ENCODE data around the gene C22orf23. TPM values are rescaled to one million over a fixed set of nuclear protein-coding genes. Genes with fewer than 3 reads are reported as not detected.

C22orf23 gene
- 0.12 and 0.18 TPM in 2 replicates for polyA plus RNA-seq (2013)

GRCh38 chr22:37953437-37954179 lies at the start of gene C22orf23, which contains the start of gene POLR2F:
Gene C22orf23 (minus strand): TSS chr22:37953601. CDS start chr22:37953149, 452 bp downstream.
Gene POLR2F (plus strand): TSS chr22:37953699. CDS start chr22:37953788, 89 bp downstream.
- Histone ChIP-seq H3K4me1 (ENCODE audit: control insufficient read depth in 1 of 2, insufficient read depth in 2 of 2, low read length in 2 of 2) (peaks cover 9 to 17% of the 10 kb centered on the region in 2 experiments), H4K12ac (ENCODE audit: low read depth, low read length) (peak within 1 kb of the TSS; percentile 96)
- no CpG with 5 or more reads among the region's 52 CpGs for WGBS (ENCODE audit: extremely low coverage, insufficient coverage, insufficient read length)

GRCh38 chr22:37999640-38000272 lies 46.4 kb upstream of the C22orf23 start:
- no peak overlapping the region for H3K14ac ChIP-seq (ENCODE audit: low read length)
- no peak overlapping the region for H4K8ac ChIP-seq (ENCODE audit: low read depth, low read length)
- no peaks in the 10 kb centered on the region for H3K36me3 ChIP-seq (ENCODE audit: control insufficient read depth in 1 of 2, insufficient read depth in 2 of 2, low read length in 2 of 2)
- no peak overlapping the region for H3K4me2 ChIP-seq (ENCODE audit: low read length)
- H3K23ac ChIP-seq (ENCODE audit: low read length), result no peak overlapping the region
- no peak overlapping the region for H2BK120ac ChIP-seq (ENCODE audit: insufficient read depth, low read length, poor library complexity)
- peak; percentile 27 to 47 for DNase-seq
- no peak overlapping the region for H3K9ac ChIP-seq (ENCODE audit: low read length)
- no peak overlapping the region for H3K4me3 ChIP-seq (ENCODE audit: low read depth, low read length)
- H2BK12ac ChIP-seq (ENCODE audit: low read length), result no peak overlapping the region
- H3K4ac ChIP-seq (ENCODE audit: low read depth, low read length), result no peak overlapping the region
- no peak overlapping the region for H4K91ac ChIP-seq (ENCODE audit: low read depth, low read length)
- no peaks in the 10 kb centered on the region for H3K9me3 ChIP-seq (ENCODE audit: insufficient read depth, low read depth, low read length)
- no peaks in the 10 kb centered on the region for H3K27me3 ChIP-seq (ENCODE audit: insufficient read depth, low read length)
- no peak overlapping the region for H2AFZ ChIP-seq (ENCODE audit: insufficient read depth, low read length, poor library complexity)
- H3K18ac ChIP-seq (ENCODE audit: low read length), result no peak overlapping the region
- WGBS (ENCODE audit: extremely low coverage, insufficient coverage, insufficient read length), result no CpG with 5 or more reads among the region's 16 CpGs
- H3K79me1 ChIP-seq (ENCODE audit: low read length), result no peaks in the 10 kb centered on the region
- H3K4me1 ChIP-seq (ENCODE audit: control insufficient read depth in 1 of 2, insufficient read depth in 2 of 2, low read length in 2 of 2), result no peaks in the 10 kb centered on the region
- no peak overlapping the region for H3K27ac ChIP-seq (ENCODE audit: low read depth, low read length)
- no peak overlapping the region for H4K12ac ChIP-seq (ENCODE audit: low read depth, low read length)
- no peak overlapping the region for H2BK5ac ChIP-seq (ENCODE audit: low read depth, low read length, poor library complexity)
- H2AK5ac ChIP-seq (ENCODE audit: low read length), result no peak overlapping the region
- no peaks in the 10 kb centered on the region for H3K79me2 ChIP-seq (ENCODE audit: control insufficient read depth, insufficient read depth, low read length, poor library complexity)

More at GRCh38 chr22:37953437-37954179, at the start of gene C22orf23, which contains the start of gene POLR2F:
- Histone ChIP-seq H3K14ac (ENCODE audit: low read length) (peak within 1 kb of the TSS; percentile 99), H2AFZ (ENCODE audit: insufficient read depth, low read length, poor library complexity) (peak within 1 kb of the TSS; percentile 100), H3K18ac (ENCODE audit: low read length) (peak within 1 kb of the TSS; percentile 99), H3K9me3 (ENCODE audit: insufficient read depth, low read depth, low read length) (no peaks in the 10 kb centered on the region), H3K36me3 (ENCODE audit: control insufficient read depth in 1 of 2, insufficient read depth in 2 of 2, low read length in 2 of 2) (peaks cover 8 to 15% of the 10 kb centered on the region in 2 experiments), H3K27me3 (ENCODE audit: insufficient read depth, low read length) (no peaks in the 10 kb centered on the region), H2BK120ac (ENCODE audit: insufficient read depth, low read length, poor library complexity) (peak within 1 kb of the TSS; percentile 72), H4K8ac (ENCODE audit: low read depth, low read length) (peak within 1 kb of the TSS; percentile 100), H2AK5ac (ENCODE audit: low read length) (peak within 1 kb of the TSS; percentile 93), H3K9ac (ENCODE audit: low read length) (peak within 1 kb of the TSS; percentile 96), H3K4me2 (ENCODE audit: low read length) (peak within 1 kb of the TSS; percentile 84), H3K4me3 (ENCODE audit: low read depth, low read length) (peak within 1 kb of the TSS; percentile 95), H3K79me2 (ENCODE audit: control insufficient read depth, insufficient read depth, low read length, poor library complexity) (peaks cover 8% of the 10 kb centered on the region), H2BK12ac (ENCODE audit: low read length) (peak within 1 kb of the TSS; percentile 11), H2BK5ac (ENCODE audit: low read depth, low read length, poor library complexity) (peak within 1 kb of the TSS; percentile 81), H4K91ac (ENCODE audit: low read depth, low read length) (peak within 1 kb of the TSS; percentile 80), H3K79me1 (ENCODE audit: low read length) (peaks cover 5% of the 10 kb centered on the region), H3K4ac (ENCODE audit: low read depth, low read length) (peak within 1 kb of the TSS; percentile 96), H3K23ac (ENCODE audit: low read length) (no peak within 1 kb of the TSS), H3K27ac (ENCODE audit: low read depth, low read length) (no peak within 1 kb of the TSS)
- peak; percentile 99 to 100 for DNase-seq

GRCh38 chr22:37999236-37999635 lies 45.8 kb upstream of the C22orf23 start:
- H3K4me1 ChIP-seq (ENCODE audit: control insufficient read depth in 1 of 2, insufficient read depth in 2 of 2, low read length in 2 of 2), result no peaks in the 10 kb centered on the region
- H2BK5ac ChIP-seq (ENCODE audit: low read depth, low read length, poor library complexity), result no peak overlapping the region
- no peak overlapping the region for H3K23ac ChIP-seq (ENCODE audit: low read length)
- no peak overlapping the region for H2BK12ac ChIP-seq (ENCODE audit: low read length)
- no peaks in the 10 kb centered on the region for H3K36me3 ChIP-seq (ENCODE audit: control insufficient read depth in 1 of 2, insufficient read depth in 2 of 2, low read length in 2 of 2)
- no peak overlapping the region for H4K12ac ChIP-seq (ENCODE audit: low read depth, low read length)
- no peaks in the 10 kb centered on the region for H3K27me3 ChIP-seq (ENCODE audit: insufficient read depth, low read length)
- H3K4me2 ChIP-seq (ENCODE audit: low read length), result no peak overlapping the region
- no peak overlapping the region for H3K9ac ChIP-seq (ENCODE audit: low read length)
- H3K79me1 ChIP-seq (ENCODE audit: low read length), result no peaks in the 10 kb centered on the region
- no peak overlapping the region for H4K91ac ChIP-seq (ENCODE audit: low read depth, low read length)
- no peak overlapping the region for H2BK120ac ChIP-seq (ENCODE audit: insufficient read depth, low read length, poor library complexity)
- H2AFZ ChIP-seq (ENCODE audit: insufficient read depth, low read length, poor library complexity), result no peak overlapping the region
- H4K8ac ChIP-seq (ENCODE audit: low read depth, low read length), result no peak overlapping the region
- H3K4ac ChIP-seq (ENCODE audit: low read depth, low read length), result no peak overlapping the region
- H3K18ac ChIP-seq (ENCODE audit: low read length), result no peak overlapping the region
- no peak for DNase-seq
- no peaks in the 10 kb centered on the region for H3K9me3 ChIP-seq (ENCODE audit: insufficient read depth, low read depth, low read length)
- H3K4me3 ChIP-seq (ENCODE audit: low read depth, low read length), result no peak overlapping the region
- no peak overlapping the region for H2AK5ac ChIP-seq (ENCODE audit: low read length)
- WGBS (ENCODE audit: extremely low coverage, insufficient coverage, insufficient read length), result no CpG with 5 or more reads among the region's 10 CpGs
- no peaks in the 10 kb centered on the region for H3K79me2 ChIP-seq (ENCODE audit: control insufficient read depth, insufficient read depth, low read length, poor library complexity)
- H3K27ac ChIP-seq (ENCODE audit: low read depth, low read length), result no peak overlapping the region
- no peak overlapping the region for H3K14ac ChIP-seq (ENCODE audit: low read length)

- H2BK120ac ChIP-seq (ENCODE audit: insufficient read depth, low read length, poor library complexity), result no peak overlapping the region
- WGBS (ENCODE audit: extremely low coverage, insufficient coverage, insufficient read length), result no CpG with 5 or more reads among the region's 7 CpGs
- no peak overlapping the region for H3K27ac ChIP-seq (ENCODE audit: low read depth, low read length)
- no peak overlapping the region for H3K4me2 ChIP-seq (ENCODE audit: low read length)
- no peaks in the 10 kb centered on the region for H3K79me1 ChIP-seq (ENCODE audit: low read length)
- no peak overlapping the region for H2BK12ac ChIP-seq (ENCODE audit: low read length)
- no peak overlapping the region for H3K9ac ChIP-seq (ENCODE audit: low read length)
- no peak overlapping the region for H3K4ac ChIP-seq (ENCODE audit: low read depth, low read length)
- H4K12ac ChIP-seq (ENCODE audit: low read depth, low read length), result no peak overlapping the region
- no peak overlapping the region for H4K91ac ChIP-seq (ENCODE audit: low read depth, low read length)
- no peak overlapping the region for H2AK5ac ChIP-seq (ENCODE audit: low read length)
- no peak overlapping the region for H3K18ac ChIP-seq (ENCODE audit: low read length)
- H2AFZ ChIP-seq (ENCODE audit: insufficient read depth, low read length, poor library complexity), result no peak overlapping the region
- DNase-seq, result no peak
- no peak overlapping the region for H3K23ac ChIP-seq (ENCODE audit: low read length)
- H3K4me1 ChIP-seq (ENCODE audit: control insufficient read depth in 1 of 2, insufficient read depth in 2 of 2, low read length in 2 of 2), result no peaks in the 10 kb centered on the region
- no peak overlapping the region for H3K4me3 ChIP-seq (ENCODE audit: low read depth, low read length)
- H3K14ac ChIP-seq (ENCODE audit: low read length), result no peak overlapping the region
- no peaks in the 10 kb centered on the region for H3K27me3 ChIP-seq (ENCODE audit: insufficient read depth, low read length)
- no peaks in the 10 kb centered on the region for H3K79me2 ChIP-seq (ENCODE audit: control insufficient read depth, insufficient read depth, low read length, poor library complexity)
- no peaks in the 10 kb centered on the region for H3K9me3 ChIP-seq (ENCODE audit: insufficient read depth, low read depth, low read length)
- H4K8ac ChIP-seq (ENCODE audit: low read depth, low read length), result no peak overlapping the region
- no peak overlapping the region for H2BK5ac ChIP-seq (ENCODE audit: low read depth, low read length, poor library complexity)
- no peaks in the 10 kb centered on the region for H3K36me3 ChIP-seq (ENCODE audit: control insufficient read depth in 1 of 2, insufficient read depth in 2 of 2, low read length in 2 of 2)
Measured at GRCh38 chr22:37998543-37998942, 45.1 kb upstream of the C22orf23 start.
